Astrocyte of the hippocampus (primary cell): Measurements from ENCODE around the gene PRPF6.
A peak's percentile ranks its signal among the peaks of the same experiment; 100 is the strongest.

Source experiments
- DNase-seq: peaks from one replicate; pipeline ENCODE4 v3.0.0; 2011; ENCODE audit warnings: low read depth, low spot score

PRPF6 gene

GRCh38 chr20:64048402-64049044 is 67.6 kb downstream of the PRPF6 start:
- peak; percentile 48 for DNase-seq

GRCh38 chr20:64049060-64049877 is 68.3 kb downstream of the PRPF6 start, which contains the start of gene SOX18:
Gene SOX18 (minus strand): TSS chr20:64049639. CDS start chr20:64049516, 123 bp downstream.
- peak; percentile 52 for DNase-seq

- DNase-seq, result no peak
Observed at GRCh38 chr20:64049878-64050260, 68.9 kb downstream of the PRPF6 start.

GRCh38 chr20:64050261-64051032 is 69.5 kb downstream of the PRPF6 start:
- DNase-seq, result no peak

GRCh38 chr20:64051033-64051452 is 70.1 kb downstream of the PRPF6 start:
- no peak for DNase-seq

GRCh38 chr20:64051561-64052325 is 70.8 kb downstream of the PRPF6 start:
- DNase-seq, result no peak

- DNase-seq, result no peak
Observed at GRCh38 chr20:64052326-64052722, 71.4 kb downstream of the PRPF6 start.

GRCh38 chr20:64052987-64053840 is 72.3 kb downstream of the PRPF6 start:
- DNase-seq, result no peak

GRCh38 chr20:64053841-64054661 is 73.1 kb downstream of the PRPF6 start:
- DNase-seq, result peak; percentile 58

- DNase-seq, result no peak
Observed at GRCh38 chr20:64055396-64055892, 74.5 kb downstream of the PRPF6 start.

GRCh38 chr20:64055893-64056638 is 75.1 kb downstream of the PRPF6 start:
- peak; percentile 78 for DNase-seq

GRCh38 chr20:64056639-64056888 is 75.6 kb downstream of the PRPF6 start:
- DNase-seq, result no peak

GRCh38 chr20:64056889-64057627 is 76.1 kb downstream of the PRPF6 start:
- DNase-seq, result no peak

- peak; percentile 84 for DNase-seq
Observed at GRCh38 chr20:64057628-64058498, 76.9 kb downstream of the PRPF6 start.

- peak; percentile 51 for DNase-seq
Observed at GRCh38 chr20:64058536-64058935, 77.6 kb downstream of the PRPF6 start.

- no peak for DNase-seq
Observed at GRCh38 chr20:64062276-64062595, 81.3 kb downstream of the PRPF6 start.

- DNase-seq, result peak; percentile 99
Observed at GRCh38 chr20:64062596-64063388, 81.9 kb downstream of the PRPF6 start, which contains the start of gene TCEA2. Gene TCEA2 (plus strand): TSS chr20:64063198. CDS start chr20:64063313, 115 bp downstream.
